Chondrocyte (in vitro differentiated cells): Measurements from ENCODE around the gene GPHA2. TPM values are rescaled to one million over a fixed set of nuclear protein-coding genes. Genes with fewer than 3 reads are reported as not detected.
A peak's percentile ranks its signal among the peaks of the same experiment; 100 is the strongest.

Experiments
- DNase-seq: peaks from one replicate; pipeline ENCODE4 v3.0.0; 2021; ENCODE audit warnings: mixed read lengths, low spot score
- H3K27ac Mint-ChIP-seq: one replicate; pipeline ENCODE4 v1.8.0; 2021; ENCODE audit warnings: mild to moderate bottlenecking, moderate library complexity, mixed read lengths; ENCODE audit not compliant: unreplicated experiment
- H3K27me3 Mint-ChIP-seq: 2 replicates; pipeline ENCODE4 v1.8.0; 2021; ENCODE audit warnings: low read depth, mixed read lengths
- H3K36me3 Mint-ChIP-seq: 2 replicates; pipeline ENCODE4 v1.8.0; 2021; ENCODE audit warnings: low read depth, mixed read lengths
- H3K4me1 Mint-ChIP-seq: 2 replicates; pipeline ENCODE4 v1.8.0; 2021; ENCODE audit warnings: low read depth, mild to moderate bottlenecking, mixed read lengths
- H3K4me3 Mint-ChIP-seq: one replicate; pipeline ENCODE4 v1.8.0; 2021; ENCODE audit warnings: mild to moderate bottlenecking, moderate library complexity, mixed read lengths; ENCODE audit not compliant: unreplicated experiment
- H3K9me3 Mint-ChIP-seq: 2 replicates; pipeline ENCODE4 v1.8.0; 2021; ENCODE audit warnings: low read depth, mixed read lengths
- total RNA-seq: library from RNA; stranded (reverse); gene quantifications from 3 replicates; pipeline ENCODE4 v1.2.1, GENCODE V29; 2021
- TF ChIP-seq, protein P1 (sequence below): fragments of 200-600 bp; sonication (generic); IDR thresholded peaks from 2 replicates; pipeline ENCODE4 v1.5.0; 2021; ENCODE audit warnings: antibody characterized with exemption, mild to moderate bottlenecking, moderate library complexity

Gene GPHA2
- total RNA-seq, 1 donor from 2014 or later = not detected

DNA sequence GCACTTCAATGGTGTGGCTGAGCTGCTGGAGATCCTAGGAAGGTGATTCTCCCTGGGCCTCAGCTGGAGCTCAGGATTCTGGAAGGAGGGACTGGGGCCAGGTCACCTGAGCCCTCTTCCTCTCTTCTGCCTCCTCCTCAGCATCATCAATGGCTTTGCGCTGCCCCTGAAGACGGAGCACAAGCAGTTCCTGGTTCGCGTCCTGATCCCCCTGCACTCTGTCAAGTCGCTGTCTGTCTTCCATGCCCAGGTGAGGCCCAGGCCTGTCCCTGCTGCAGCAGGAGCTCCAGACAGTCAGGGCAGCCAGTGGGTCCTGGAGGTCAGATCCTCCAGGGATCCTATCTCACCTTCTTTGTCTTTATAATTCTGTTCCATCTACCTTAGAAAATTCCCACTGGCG, 5.4 kb downstream of the GPHA2 start:
- Mint-ChIP-seq H3K9me3 (no peaks in the 10 kb centered on the region), H3K27me3 (no peaks in the 10 kb centered on the region), H3K4me1 (peaks cover 14% of the 10 kb centered on the region), H3K36me3 (peaks cover 39% of the 10 kb centered on the region), H3K27ac (no peak overlapping the region), H3K4me3 (no peak overlapping the region)
- TF ChIP-seq, protein P1, sequence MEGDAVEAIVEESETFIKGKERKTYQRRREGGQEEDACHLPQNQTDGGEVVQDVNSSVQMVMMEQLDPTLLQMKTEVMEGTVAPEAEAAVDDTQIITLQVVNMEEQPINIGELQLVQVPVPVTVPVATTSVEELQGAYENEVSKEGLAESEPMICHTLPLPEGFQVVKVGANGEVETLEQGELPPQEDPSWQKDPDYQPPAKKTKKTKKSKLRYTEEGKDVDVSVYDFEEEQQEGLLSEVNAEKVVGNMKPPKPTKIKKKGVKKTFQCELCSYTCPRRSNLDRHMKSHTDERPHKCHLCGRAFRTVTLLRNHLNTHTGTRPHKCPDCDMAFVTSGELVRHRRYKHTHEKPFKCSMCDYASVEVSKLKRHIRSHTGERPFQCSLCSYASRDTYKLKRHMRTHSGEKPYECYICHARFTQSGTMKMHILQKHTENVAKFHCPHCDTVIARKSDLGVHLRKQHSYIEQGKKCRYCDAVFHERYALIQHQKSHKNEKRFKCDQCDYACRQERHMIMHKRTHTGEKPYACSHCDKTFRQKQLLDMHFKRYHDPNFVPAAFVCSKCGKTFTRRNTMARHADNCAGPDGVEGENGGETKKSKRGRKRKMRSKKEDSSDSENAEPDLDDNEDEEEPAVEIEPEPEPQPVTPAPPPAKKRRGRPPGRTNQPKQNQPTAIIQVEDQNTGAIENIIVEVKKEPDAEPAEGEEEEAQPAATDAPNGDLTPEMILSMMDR = no peak
- no peak for DNase-seq

DNA sequence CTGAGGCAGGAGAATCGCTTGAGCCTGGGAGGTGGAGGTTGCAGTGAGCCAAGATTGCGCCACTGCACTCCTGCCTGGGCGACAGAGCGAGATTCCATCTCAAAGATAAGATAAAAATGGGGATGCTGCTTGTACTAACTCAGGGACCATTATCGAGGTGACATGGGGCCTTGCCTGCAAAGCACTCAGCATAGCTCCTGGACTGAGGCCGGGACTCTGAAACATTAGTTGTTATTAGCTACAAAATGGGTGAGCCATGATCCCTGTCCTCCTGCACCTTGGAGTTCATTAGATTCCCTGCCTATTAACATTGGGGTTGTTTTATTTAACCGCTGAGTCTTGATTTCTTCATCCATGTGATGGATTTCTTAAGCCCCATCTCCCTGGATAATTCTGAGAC, 6.1 kb downstream of the GPHA2 start:
- H3K4me1 Mint-ChIP-seq = peaks cover 19% of the 10 kb centered on the region
- TF ChIP-seq, protein P1 = no peak
- H3K9me3 Mint-ChIP-seq = no peaks in the 10 kb centered on the region
- no peaks in the 10 kb centered on the region for H3K27me3 Mint-ChIP-seq
- H3K27ac Mint-ChIP-seq = no peak overlapping the region
- no peak for DNase-seq
- H3K4me3 Mint-ChIP-seq = no peak overlapping the region
- H3K36me3 Mint-ChIP-seq = peaks cover 39% of the 10 kb centered on the region

DNA sequence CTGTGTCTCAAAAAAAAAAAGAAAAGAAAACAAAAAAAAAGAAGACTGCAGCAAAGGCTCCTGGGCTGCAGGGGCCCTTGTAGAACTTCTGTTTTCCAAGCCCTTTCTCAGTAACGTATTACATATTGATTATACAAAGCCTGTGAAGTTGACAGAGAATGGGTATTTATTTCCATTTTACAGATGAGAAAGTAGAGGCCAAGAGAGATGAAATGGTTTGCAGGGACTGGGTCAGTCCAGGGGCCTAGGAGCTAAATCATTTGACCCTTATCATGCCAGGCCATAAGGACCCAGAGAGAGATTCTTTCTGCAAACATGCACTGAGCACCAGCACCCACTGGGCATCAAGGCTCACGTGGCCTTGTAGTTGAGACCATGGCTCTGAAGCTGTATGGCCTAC, 6.7 kb downstream of the GPHA2 start:
- no peak for DNase-seq
- TF ChIP-seq, protein P1 = no peak
- peaks cover 24% of the 10 kb centered on the region for H3K4me1 Mint-ChIP-seq
- H3K36me3 Mint-ChIP-seq = peaks cover 39% of the 10 kb centered on the region
- H3K9me3 Mint-ChIP-seq = no peaks in the 10 kb centered on the region
- no peaks in the 10 kb centered on the region for H3K27me3 Mint-ChIP-seq
- no peak overlapping the region for H3K4me3 Mint-ChIP-seq
- H3K27ac Mint-ChIP-seq = no peak overlapping the region

DNA sequence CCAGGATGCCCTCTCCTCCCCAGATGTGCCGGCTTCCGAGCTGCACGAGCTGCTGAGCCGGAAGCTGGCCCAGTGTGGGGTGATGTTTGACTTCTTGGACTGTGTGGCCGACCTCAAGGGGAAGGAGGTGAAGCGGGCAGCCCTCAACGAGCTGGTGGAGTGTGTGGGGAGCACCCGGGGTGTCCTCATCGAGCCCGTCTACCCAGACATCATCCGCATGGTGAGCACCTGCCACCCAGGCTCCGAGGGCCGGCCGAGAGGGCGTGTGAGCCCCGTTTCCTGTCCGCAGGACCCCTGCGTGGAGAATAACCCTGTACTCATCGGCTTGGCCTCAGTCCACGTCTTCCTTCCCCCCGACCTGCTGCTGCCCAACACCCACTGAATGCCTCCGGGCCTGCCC, 9.0 kb downstream of the GPHA2 start:
- Mint-ChIP-seq H3K4me1 (peaks cover 27% of the 10 kb centered on the region), H3K4me3 (no peak overlapping the region), H3K27me3 (no peaks in the 10 kb centered on the region), H3K9me3 (no peaks in the 10 kb centered on the region), H3K36me3 (peaks cover 24% of the 10 kb centered on the region), H3K27ac (no peak overlapping the region)
- DNase-seq = no peak
- TF ChIP-seq, protein P1 = no peak

DNA sequence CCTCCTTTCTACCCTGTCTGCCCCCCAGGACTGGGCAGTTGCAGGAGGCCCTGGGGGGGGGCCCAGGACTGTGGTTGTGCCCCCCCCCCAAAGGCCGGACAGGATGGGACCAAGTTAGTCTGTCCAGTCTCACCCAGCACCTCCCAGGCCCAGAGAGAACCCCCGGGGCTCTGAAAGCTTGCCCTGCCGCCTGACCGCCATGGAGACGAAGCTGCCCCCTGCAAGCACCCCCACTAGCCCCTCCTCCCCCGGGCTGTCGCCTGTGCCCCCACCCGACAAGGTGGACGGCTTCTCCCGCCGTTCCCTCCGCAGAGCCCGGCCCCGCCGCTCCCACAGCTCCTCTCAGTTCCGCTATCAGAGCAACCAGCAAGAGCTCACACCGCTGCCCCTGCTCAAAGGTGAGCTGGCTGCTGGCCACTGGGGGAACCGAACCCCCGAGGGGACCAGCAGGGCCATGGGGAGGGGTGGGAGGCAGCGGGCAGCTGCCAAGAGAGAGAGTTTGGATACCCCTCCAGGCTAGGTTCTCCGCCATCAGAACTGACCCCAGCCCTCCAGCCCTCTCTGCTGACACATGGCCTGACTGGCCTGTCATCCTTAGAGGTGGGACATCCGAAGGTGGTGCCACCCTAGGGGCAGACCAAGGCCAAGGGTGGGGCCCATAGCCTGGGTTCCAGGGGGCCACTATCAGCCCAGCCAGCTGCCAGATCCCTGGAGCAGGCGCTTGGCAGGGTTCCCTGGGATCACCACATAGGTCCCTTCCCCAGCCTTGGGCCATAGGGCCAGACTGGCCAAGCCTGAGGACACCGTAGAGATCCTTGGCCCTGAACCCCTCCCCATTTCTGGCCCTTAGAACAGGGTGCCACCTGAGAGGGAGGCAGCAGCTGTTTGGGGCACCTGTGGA, 9.9 kb downstream of the GPHA2 start:
- Mint-ChIP-seq H3K9me3 (no peaks in the 10 kb centered on the region), H3K4me3 (peak overlapping the region; percentile 94), H3K4me1 (peaks cover 27% of the 10 kb centered on the region), H3K27ac (no peak overlapping the region), H3K36me3 (peaks cover 18% of the 10 kb centered on the region), H3K27me3 (no peaks in the 10 kb centered on the region)
- TF ChIP-seq, protein P1 = no peak
- DNase-seq = no peak
